Activated CD4-positive, alpha-beta T cell treated with anti-CD3 and anti-CD28 coated beads for 24 hours (primary cell): ENCODE data around the gene AHSP.
"Not testable (repeated sequence)": the region's sequence is repeated elsewhere in the genome, so short reads cannot be mapped to it uniquely, and the experiment has no call there.

Experiments used
- DNase-seq, 2 donors: peaks; one replicate each; pipeline ENCODE4 v3.0.0-alpha.2; 2020; ENCODE audit warnings: low read depth in 2 of 2

The AHSP gene

GRCh38 chr16:31527734-31528274, at the start of gene AHSP:
TSS of gene AHSP (plus strand) at chr16:31527900. CDS start at chr16:31528140, 240 bp downstream.
- no peak for DNase-seq

GRCh38 chr16:31478956-31479355, 48.7 kb upstream of the AHSP start:
- DNase-seq: no peak

- DNase-seq: no peak
Measured at GRCh38 chr16:31479751-31480150, 47.9 kb upstream of the AHSP start.

- no peak for DNase-seq
Measured at GRCh38 chr16:31480851-31481536, 46.7 kb upstream of the AHSP start.

GRCh38 chr16:31483081-31483480, 44.6 kb upstream of the AHSP start, which contains the start of gene SLC5A2:
TSS of gene SLC5A2 (plus strand) at chr16:31483123. CDS start at chr16:31483137, 14 bp downstream.
- no peak for DNase-seq

- DNase-seq: not testable (repeated sequence)
Measured at GRCh38 chr16:31484048-31484447, 43.7 kb upstream of the AHSP start.

GRCh38 chr16:31484491-31485171, 43.1 kb upstream of the AHSP start:
- DNase-seq: no peak

- DNase-seq: no peak
Measured at GRCh38 chr16:31485571-31485970, 42.1 kb upstream of the AHSP start.

GRCh38 chr16:31486045-31486444, 41.7 kb upstream of the AHSP start:
- no peak for DNase-seq

GRCh38 chr16:31487071-31487719, 40.5 kb upstream of the AHSP start:
- no peak for DNase-seq

- peak in 1 of 2 donors; percentile 41 for DNase-seq
Measured at GRCh38 chr16:31487720-31488467, 39.8 kb upstream of the AHSP start.

GRCh38 chr16:31488468-31489297, 39.0 kb upstream of the AHSP start:
- no peak for DNase-seq

GRCh38 chr16:31489298-31489564, 38.5 kb upstream of the AHSP start:
- DNase-seq: no peak

GRCh38 chr16:31489616-31490584, 37.8 kb upstream of the AHSP start:
- DNase-seq: no peak

- no peak for DNase-seq
Measured at GRCh38 chr16:31491778-31492418, 35.8 kb upstream of the AHSP start.

GRCh38 chr16:31493506-31494125, 34.1 kb upstream of the AHSP start:
- no peak for DNase-seq

- DNase-seq: no peak
Measured at GRCh38 chr16:31496670-31497069, 31.0 kb upstream of the AHSP start.

- DNase-seq: no peak
Measured at GRCh38 chr16:31498493-31498892, 29.2 kb upstream of the AHSP start.

- DNase-seq: no peak
Measured at GRCh38 chr16:31499928-31500327, 27.8 kb upstream of the AHSP start.
